CD4-positive, alpha-beta T cell (primary cell): ENCODE results near the gene ULK4. TPM values are rescaled to one million over a fixed set of nuclear protein-coding genes. Genes with fewer than 3 reads are reported as not detected.

Experiments used
- ATAC-seq: fragments of 200-7000 bp; cut with Tn5 transposase; one replicate; pipeline ENCODE4 v1.10.0; 2022; ENCODE audit warnings: mild to moderate bottlenecking; ENCODE audit not compliant: poor library complexity
- CTCF ChIA-PET: fragments of 350-600 bp; sonication (Branson Sonifier 250); formaldehyde crosslinking; loops from one replicate; lab custom pipeline; 2021; ENCODE audit warnings: antibody characterized with exemption, inconsistent platforms; lab: Charles Lee
- POLR2A ChIA-PET: fragments of 350-600 bp; sonication (Branson Sonifier 250); formaldehyde crosslinking; loops from one replicate; lab custom pipeline; 2021; ENCODE audit warnings: antibody characterized with exemption, inconsistent platforms; lab: Charles Lee
- DNase-seq, 14 experiments: peaks; one replicate each; pipeline ENCODE4 v3.0.0-alpha.2; 2013 to 2020; ENCODE audit warnings: mixed read lengths in 2 of 14
- H3K27ac ChIP-seq, 2 donors: one replicate each; pipeline versions ENCODE4 v1.5.1 to v1.7.0; 2013; ENCODE audit warnings: low read length in 2 of 2, low read depth in 1 of 2, mild to moderate bottlenecking in 1 of 2
- H3K27me3 ChIP-seq, 2 experiments: 1 replicate in 1 of 2; 2 replicates in 1 of 2; pipeline versions ENCODE4 v1.6.1 to v1.7.0; 2013; ENCODE audit warnings: low read length in 2 of 2, control low read depth in 1 of 2, mild to moderate bottlenecking in 1 of 2, moderate library complexity in 1 of 2; ENCODE audit not compliant: insufficient read depth in 2 of 2, control insufficient read depth in 1 of 2
- H3K36me3 ChIP-seq: one replicate; pipeline ENCODE4 v1.6.1; 2013; ENCODE audit warnings: low read length, control low read depth; ENCODE audit not compliant: insufficient read depth
- H3K4me1 ChIP-seq: one replicate; pipeline ENCODE4 v1.6.1; 2013; ENCODE audit warnings: low read length, control low read depth; ENCODE audit not compliant: insufficient read depth
- H3K4me3 ChIP-seq: one replicate; pipeline ENCODE4 v1.5.1; 2013; ENCODE audit warnings: mild to moderate bottlenecking, low read length, moderate library complexity
- H3K9me3 ChIP-seq, 2 experiments: 1 replicate in 1 of 2; 2 replicates in 1 of 2; pipeline versions ENCODE4 v1.6.1 to v1.7.0; 2013; ENCODE audit warnings: low read length in 2 of 2, mild to moderate bottlenecking in 2 of 2, control low read depth in 1 of 2, moderate library complexity in 1 of 2; ENCODE audit not compliant: control insufficient read depth in 1 of 2, insufficient read depth in 1 of 2
- H3K27ac Mint-ChIP-seq: one replicate; pipeline ENCODE4 v1.8.0; 2020; ENCODE audit warnings: mixed read lengths
- H3K27me3 Mint-ChIP-seq: one replicate; pipeline ENCODE4 v1.8.0; 2021; ENCODE audit warnings: mixed read lengths
- H3K36me3 Mint-ChIP-seq: one replicate; pipeline ENCODE4 v1.8.0; 2021; ENCODE audit warnings: low read depth, mixed read lengths
- H3K4me1 Mint-ChIP-seq: one replicate; pipeline ENCODE4 v1.8.0; 2021; ENCODE audit warnings: low read depth, mixed read lengths
- H3K4me3 Mint-ChIP-seq: one replicate; pipeline ENCODE4 v1.8.0; 2020; ENCODE audit warnings: mild to moderate bottlenecking, mixed read lengths
- H3K9me3 Mint-ChIP-seq: one replicate; pipeline ENCODE4 v1.8.0; 2020; ENCODE audit warnings: mixed read lengths
- CTCF ChIP-seq: fragments of 200-600 bp; IDR thresholded peaks from one replicate; pipeline ENCODE4 v1.8.0; 2022; ENCODE audit warnings: antibody characterized with exemption, mild to moderate bottlenecking
- intact Hi-C, 2 experiments: fragments of 100-400 bp; cut with DNase I in 1 of 2; cut with micrococcal nuclease in 1 of 2; formaldehyde crosslinking; loops; one replicate each; pipeline versions ENCODE4 v1.15.1 to v1.9.0; 2023 to 2025; cut with DNase I, micrococcal nuclease
- total RNA-seq, 174 experiments: library from RNA in 2 of 174; stranded (reverse) in 2 of 174; gene quantifications; one replicate each; pipeline ENCODE4 v1.2.3 and lab custom pipeline; 2021 to 2026

Gene ULK4
- total RNA-seq, 2 experiments from 2014 or later: 23.8 to 28.6 TPM

- CTCF ChIA-PET: no interaction called here
These were observed 382.0 kb downstream of the ULK4 start for GRCh38 chr3:41579861-41580260.

GRCh38 chr3:41578798-41579197 is 383.1 kb downstream of the ULK4 start:
- H3K36me3 ChIP-seq: no peaks in the 10 kb centered on the region
- Mint-ChIP-seq H3K36me3 (peaks cover 9% of the 10 kb centered on the region), H3K9me3 (no peaks in the 10 kb centered on the region), H3K4me3 (no peak overlapping the region), H3K4me1 (no peaks in the 10 kb centered on the region), H3K27me3 (no peaks in the 10 kb centered on the region), H3K27ac (no peak overlapping the region)
- ATAC-seq: no peak
- H3K27me3 ChIP-seq: no peaks in the 10 kb centered on the region
- ChIA-PET POLR2A (interaction anchor here (0.6 kb wide), 1 partner anchor 9 kb away, joined by 3 read pairs; no protein-coding TSS in a partner anchor), CTCF (no interaction called here)
- H3K4me1 ChIP-seq: no peaks in the 10 kb centered on the region
- no peak overlapping the region for H3K4me3 ChIP-seq
- no peak for TF ChIP-seq CTCF
- H3K9me3 ChIP-seq: no peaks in the 10 kb centered on the region
- DNase-seq: no peak
- no peak overlapping the region for H3K27ac ChIP-seq
- intact Hi-C loops: no loop called here

More at GRCh38 chr3:41579861-41580260, 382.0 kb downstream of the ULK4 start:
- Mint-ChIP-seq H3K4me3 (no peak overlapping the region), H3K4me1 (no peaks in the 10 kb centered on the region), H3K36me3 (peaks cover 9% of the 10 kb centered on the region), H3K9me3 (no peaks in the 10 kb centered on the region), H3K27ac (no peak overlapping the region), H3K27me3 (no peaks in the 10 kb centered on the region)
- TF ChIP-seq CTCF: no peak
- intact Hi-C loops: no loop called here
- no peak overlapping the region for H3K27ac ChIP-seq
- no peaks in the 10 kb centered on the region for H3K36me3 ChIP-seq
- POLR2A ChIA-PET: interaction anchor here (0.5 kb wide), 1 partner anchor 377 kb away, joined by 3 read pairs; no protein-coding TSS in a partner anchor
- DNase-seq: no peak
- no peak overlapping the region for H3K4me3 ChIP-seq
- no peaks in the 10 kb centered on the region for H3K27me3 ChIP-seq
- no peaks in the 10 kb centered on the region for H3K4me1 ChIP-seq
- H3K9me3 ChIP-seq: no peaks in the 10 kb centered on the region
- no peak for ATAC-seq

GRCh38 chr3:41575724-41576123 is 386.2 kb downstream of the ULK4 start:
- TF ChIP-seq CTCF: no peak
- no peaks in the 10 kb centered on the region for H3K9me3 Mint-ChIP-seq
- no peaks in the 10 kb centered on the region for H3K4me1 Mint-ChIP-seq
- Histone ChIP-seq H3K27ac (no peak overlapping the region), H3K27me3 (no peaks in the 10 kb centered on the region), H3K4me3 (no peak overlapping the region), H3K36me3 (no peaks in the 10 kb centered on the region), H3K9me3 (no peaks in the 10 kb centered on the region), H3K4me1 (no peaks in the 10 kb centered on the region)
- DNase-seq (no peak), ATAC-seq (no peak)
- no peaks in the 10 kb centered on the region for H3K27me3 Mint-ChIP-seq
- POLR2A ChIA-PET: no interaction called here
- no peak overlapping the region for H3K27ac Mint-ChIP-seq
- CTCF ChIA-PET: no interaction called here
- H3K36me3 Mint-ChIP-seq: peaks cover 11% of the 10 kb centered on the region
- no peak overlapping the region for H3K4me3 Mint-ChIP-seq
- intact Hi-C loops: no loop called here
